Uterus (tissue), 2 donors: ENCODE measurements around the gene PLXNA4.

ENCODE experiments used
- CTCF ChIP-seq, 4 experiments: fragments of 200-600 bp in 2 of 4; fragments of 450-650 bp in 2 of 4; sonication (generic) in 2 of 4; IDR thresholded peaks; one replicate each; pipeline ENCODE4 v1.5.1; 2016 to 2019; ENCODE audit warnings: antibody characterized with exemption in 4 of 4, mild to moderate bottlenecking in 2 of 4, moderate library complexity in 1 of 4
- POLR2A ChIP-seq, 2 donors: fragments of 450-650 bp; IDR thresholded peaks; one replicate each; pipeline ENCODE4 v1.6.1; 2016; ENCODE audit warnings: antibody characterized with exemption in 2 of 2, mild to moderate bottlenecking in 1 of 2, moderate library complexity in 1 of 2

GRCh38 chr7:132296820-132297219 lies 279.4 kb downstream of the PLXNA4 start:
- TF ChIP-seq CTCF (IDR thresholded peaks at IDR 0.05): no peak
- TF ChIP-seq POLR2A (IDR thresholded peaks at IDR 0.05): no peak
